Measurements from ENCODE around the gene ABR.

ABR gene

GRCh38 chr17:1090465-1091189 is 89.2 kb downstream of the ABR start:
- TF ChIP-seq, protein P1, sequence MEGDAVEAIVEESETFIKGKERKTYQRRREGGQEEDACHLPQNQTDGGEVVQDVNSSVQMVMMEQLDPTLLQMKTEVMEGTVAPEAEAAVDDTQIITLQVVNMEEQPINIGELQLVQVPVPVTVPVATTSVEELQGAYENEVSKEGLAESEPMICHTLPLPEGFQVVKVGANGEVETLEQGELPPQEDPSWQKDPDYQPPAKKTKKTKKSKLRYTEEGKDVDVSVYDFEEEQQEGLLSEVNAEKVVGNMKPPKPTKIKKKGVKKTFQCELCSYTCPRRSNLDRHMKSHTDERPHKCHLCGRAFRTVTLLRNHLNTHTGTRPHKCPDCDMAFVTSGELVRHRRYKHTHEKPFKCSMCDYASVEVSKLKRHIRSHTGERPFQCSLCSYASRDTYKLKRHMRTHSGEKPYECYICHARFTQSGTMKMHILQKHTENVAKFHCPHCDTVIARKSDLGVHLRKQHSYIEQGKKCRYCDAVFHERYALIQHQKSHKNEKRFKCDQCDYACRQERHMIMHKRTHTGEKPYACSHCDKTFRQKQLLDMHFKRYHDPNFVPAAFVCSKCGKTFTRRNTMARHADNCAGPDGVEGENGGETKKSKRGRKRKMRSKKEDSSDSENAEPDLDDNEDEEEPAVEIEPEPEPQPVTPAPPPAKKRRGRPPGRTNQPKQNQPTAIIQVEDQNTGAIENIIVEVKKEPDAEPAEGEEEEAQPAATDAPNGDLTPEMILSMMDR (IDR thresholded peaks at IDR 0.05; ENCODE audit: extremely low read depth, insufficient read depth, missing control alignments), result no peak
- no peak for DNase-seq (ENCODE audit: low spot score)
- in situ Hi-C loops (cut with MboI; ENCODE audit: low pct_unique_long_range_greater_than_20kb, low sequenced_read_pairs, unreplicated experiment), result no loop called here

DNA sequence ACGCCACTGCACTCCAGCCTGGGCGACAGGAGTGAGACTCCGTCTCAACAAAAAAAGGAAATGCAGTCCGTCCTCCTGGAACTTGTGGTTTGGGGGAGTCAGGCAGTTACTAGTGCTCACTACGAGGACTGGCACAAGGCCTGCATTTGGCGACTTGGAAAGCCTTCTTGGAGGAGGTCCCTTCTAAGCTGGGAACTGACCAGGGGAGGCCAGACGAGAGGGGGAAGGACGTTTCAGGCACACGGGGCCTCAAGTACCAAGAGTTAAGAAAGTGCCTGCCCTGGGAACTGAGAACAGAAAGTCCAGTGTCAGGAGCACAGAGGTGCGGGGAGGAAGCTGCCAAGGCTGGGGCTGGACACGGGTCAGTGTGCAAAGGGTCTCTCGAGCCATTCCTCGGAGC is 89.9 kb downstream of the ABR start:
- DNase-seq (ENCODE audit: low spot score), result no peak
- in situ Hi-C loops (cut with MboI; ENCODE audit: low pct_unique_long_range_greater_than_20kb, low sequenced_read_pairs, unreplicated experiment), result no loop called here
- TF ChIP-seq, protein P1 (IDR thresholded peaks at IDR 0.05; ENCODE audit: extremely low read depth, insufficient read depth, missing control alignments), result no peak

GRCh38 chr17:1087381-1088241 is 92.2 kb downstream of the ABR start:
- TF ChIP-seq, protein P1 (IDR thresholded peaks at IDR 0.05; ENCODE audit: extremely low read depth, insufficient read depth, missing control alignments), result no peak
- no peak for DNase-seq (ENCODE audit: low spot score)
- in situ Hi-C loops (cut with MboI; ENCODE audit: low pct_unique_long_range_greater_than_20kb, low sequenced_read_pairs, unreplicated experiment), result no loop called here

DNA sequence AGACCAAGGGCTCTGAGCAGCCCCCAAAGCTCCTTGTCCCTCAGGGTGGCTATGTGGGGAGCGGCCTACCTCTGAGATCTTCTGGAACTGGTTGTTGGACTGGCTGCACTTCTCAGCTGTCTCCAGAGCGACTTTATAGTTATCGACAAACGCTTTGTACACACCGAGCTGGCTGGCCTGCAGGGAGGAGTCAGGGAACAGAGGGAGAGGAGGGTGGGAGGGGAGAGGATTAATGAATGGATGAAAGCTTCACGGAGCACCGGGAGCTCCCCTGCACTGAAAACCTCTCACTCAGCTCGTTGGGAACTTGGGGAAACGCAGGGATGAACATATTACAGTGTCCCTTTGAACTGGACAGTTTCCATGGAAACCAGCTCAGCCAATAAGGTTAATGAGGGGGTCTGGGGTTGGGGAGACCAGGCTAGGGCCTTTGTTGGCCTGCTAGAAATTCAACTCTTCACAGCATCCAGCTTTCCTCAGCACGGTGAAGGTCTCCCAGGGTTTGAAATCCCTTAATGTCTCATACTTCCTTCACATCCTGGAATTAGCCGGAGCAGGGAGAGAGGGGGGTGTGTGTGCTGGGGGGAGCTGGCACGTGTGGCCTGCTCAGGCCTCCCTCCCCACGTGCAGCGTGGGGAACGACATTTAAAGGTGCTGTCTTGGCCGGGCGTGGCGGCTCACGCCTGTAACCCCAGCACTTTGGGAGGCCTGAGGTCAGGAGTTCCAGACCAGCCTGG is 96.2 kb downstream of the ABR start:
- in situ Hi-C loops (cut with MboI; ENCODE audit: low pct_unique_long_range_greater_than_20kb, low sequenced_read_pairs, unreplicated experiment), result no loop called here
- TF ChIP-seq, protein P1 (IDR thresholded peaks at IDR 0.05; ENCODE audit: extremely low read depth, insufficient read depth, missing control alignments), result no peak
- DNase-seq (ENCODE audit: low spot score), result no peak

GRCh38 chr17:1082579-1082978 is 97.2 kb downstream of the ABR start:
- in situ Hi-C loops (cut with MboI; ENCODE audit: low pct_unique_long_range_greater_than_20kb, low sequenced_read_pairs, unreplicated experiment), result no loop called here
- no peak for DNase-seq (ENCODE audit: low spot score)
- TF ChIP-seq, protein P1 (IDR thresholded peaks at IDR 0.05; ENCODE audit: extremely low read depth, insufficient read depth, missing control alignments), result no peak

DNA sequence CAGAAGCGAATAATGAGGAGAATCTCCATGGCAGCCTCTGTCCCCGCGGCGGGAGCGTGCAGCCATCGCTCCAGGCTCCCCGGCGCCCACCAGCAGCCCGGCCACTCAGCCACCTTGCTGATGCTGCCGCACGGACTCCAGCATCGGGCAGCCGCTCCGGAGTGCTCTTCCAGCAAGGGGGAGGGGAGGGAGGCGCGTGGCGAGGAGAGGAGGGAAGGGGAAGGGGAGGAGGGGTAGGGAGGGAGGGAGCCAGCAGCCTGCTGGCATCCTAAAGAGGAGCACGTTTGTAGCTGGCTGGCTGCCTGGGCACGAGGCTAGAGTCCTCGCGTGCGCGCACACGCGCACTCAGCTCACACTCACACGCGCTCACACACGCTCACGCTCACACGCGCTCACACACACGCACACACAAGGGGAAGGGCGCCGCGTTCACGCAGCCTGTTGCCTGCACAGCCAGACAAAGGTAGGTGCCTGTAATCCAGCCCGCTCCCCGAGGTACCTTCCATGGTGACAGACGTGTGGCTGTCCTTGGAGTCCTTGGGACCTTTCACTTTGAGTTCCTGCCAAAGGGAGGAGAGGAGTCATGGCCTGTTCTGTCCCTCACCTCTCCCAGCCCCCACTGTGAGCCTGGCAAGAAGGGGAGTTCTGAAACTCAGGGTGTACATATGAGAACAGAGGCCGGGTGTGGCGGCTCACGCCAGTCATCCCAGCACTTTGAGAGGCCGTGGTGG is 100.8 kb downstream of the ABR start:
- TF ChIP-seq, protein P1 (IDR thresholded peaks at IDR 0.05; ENCODE audit: extremely low read depth, insufficient read depth, missing control alignments), result no peak
- no peak for DNase-seq (ENCODE audit: low spot score)
- in situ Hi-C loops (cut with MboI; ENCODE audit: low pct_unique_long_range_greater_than_20kb, low sequenced_read_pairs, unreplicated experiment), result no loop called here

Data from GM13977 (cell line).